Measurements from ENCODE around the gene TNP2. TPM values are rescaled to one million over a fixed set of nuclear protein-coding genes. Genes with fewer than 3 reads are reported as not detected.

TNP2 gene
- total RNA-seq, 1 experiment from 2014 or later, result not detected

GRCh38 chr16:11264155-11264832, 4.8 kb downstream of the TNP2 start:
- H3K9ac ChIP-seq (ENCODE audit: low read length), result no peak overlapping the region
- H3K9me3 ChIP-seq (ENCODE audit: control insufficient read depth in 1 of 2, insufficient read depth in 1 of 2, low read depth in 1 of 2, low read length in 2 of 2), result no peaks in the 10 kb centered on the region
- no peak overlapping the region for H3K4me3 ChIP-seq (replicated peaks in 1 of 2; ENCODE audit: low read depth in 1 of 2, low read length in 2 of 2)
- no TSS peak for BruUV-seq (replicated peaks)
- intact Hi-C loops (cut with micrococcal nuclease), result no loop called here
- POLR2A ChIA-PET, result no interaction called here
- RAD21 ChIA-PET (ENCODE audit: low non-redundant PET in 1 of 2, low total read pairs in 2 of 2, uncharacterized antibody in 2 of 2, unreplicated experiment in 2 of 2), result no interaction called here
- no peak overlapping the region for H2AFZ ChIP-seq (ENCODE audit: low read depth, low read length, poor library complexity, severe bottlenecking)
- no peaks in the 10 kb centered on the region for H3K27me3 ChIP-seq (ENCODE audit: insufficient read depth, low read length)
- H3K9me2 ChIP-seq (ENCODE audit: insufficient read depth), result no peaks in the 10 kb centered on the region
- CTCF ChIA-PET, result no interaction called here
- H3K4me1 ChIP-seq (ENCODE audit: control insufficient read depth in 1 of 2, insufficient read depth in 2 of 2, low read length in 2 of 2), result no peaks in the 10 kb centered on the region
- DNase-seq (ENCODE audit: low read depth, low spot score) (no peak), ATAC-seq (no peak)
- no peak overlapping the region for H3K4me2 ChIP-seq (ENCODE audit: low read length)
- no peaks in the 10 kb centered on the region for H4K20me1 ChIP-seq (ENCODE audit: insufficient read depth)
- TF ChIP-seq FOSL1 (IDR thresholded peaks at IDR 0.05; ENCODE audit: low read depth) (no peak), SRF (IDR thresholded peaks at IDR 0.05; ENCODE audit: low read depth) (no peak), CBX3 (IDR thresholded peaks at IDR 0.05; ENCODE audit: low read depth) (no peak), POLR2A (IDR thresholded peaks at IDR 0.05; ENCODE audit: borderline replicate concordance, extremely low read depth, insufficient read depth, insufficient read length) (no peak), CTCF (IDR thresholded peaks at IDR 0.05 in 2 of 3, conservative IDR thresholded peaks at IDR 0.05 in 1 of 3; ENCODE audit: borderline replicate concordance in 1 of 3, insufficient read depth in 1 of 3, low read depth in 2 of 3, low read length in 2 of 3) (no peak), ZFX (IDR thresholded peaks at IDR 0.05) (no peak), JUND (IDR thresholded peaks at IDR 0.05) (no peak), SIN3A (IDR thresholded peaks at IDR 0.05; ENCODE audit: low read depth) (no peak), EGR1 (IDR thresholded peaks at IDR 0.05; ENCODE audit: low read depth) (no peak), REST (IDR thresholded peaks at IDR 0.05; ENCODE audit: low read depth) (no peak), EZH2phosphoT487 (IDR thresholded peaks at IDR 0.05; ENCODE audit: borderline replicate concordance) (no peak), RAD21 (IDR thresholded peaks at IDR 0.05; ENCODE audit: low read depth) (no peak), EZH2 (IDR thresholded peaks at IDR 0.05) (no peak), SP1 (IDR thresholded peaks at IDR 0.05; ENCODE audit: low read depth) (no peak), TCF7L2 (IDR thresholded peaks at IDR 0.05; ENCODE audit: borderline replicate concordance, extremely low read depth, insufficient read depth, insufficient read length) (no peak), POLR2AphosphoS5 (IDR thresholded peaks at IDR 0.05; ENCODE audit: low read depth, low read length) (no peak)
- TF ChIP-seq, protein P1, sequence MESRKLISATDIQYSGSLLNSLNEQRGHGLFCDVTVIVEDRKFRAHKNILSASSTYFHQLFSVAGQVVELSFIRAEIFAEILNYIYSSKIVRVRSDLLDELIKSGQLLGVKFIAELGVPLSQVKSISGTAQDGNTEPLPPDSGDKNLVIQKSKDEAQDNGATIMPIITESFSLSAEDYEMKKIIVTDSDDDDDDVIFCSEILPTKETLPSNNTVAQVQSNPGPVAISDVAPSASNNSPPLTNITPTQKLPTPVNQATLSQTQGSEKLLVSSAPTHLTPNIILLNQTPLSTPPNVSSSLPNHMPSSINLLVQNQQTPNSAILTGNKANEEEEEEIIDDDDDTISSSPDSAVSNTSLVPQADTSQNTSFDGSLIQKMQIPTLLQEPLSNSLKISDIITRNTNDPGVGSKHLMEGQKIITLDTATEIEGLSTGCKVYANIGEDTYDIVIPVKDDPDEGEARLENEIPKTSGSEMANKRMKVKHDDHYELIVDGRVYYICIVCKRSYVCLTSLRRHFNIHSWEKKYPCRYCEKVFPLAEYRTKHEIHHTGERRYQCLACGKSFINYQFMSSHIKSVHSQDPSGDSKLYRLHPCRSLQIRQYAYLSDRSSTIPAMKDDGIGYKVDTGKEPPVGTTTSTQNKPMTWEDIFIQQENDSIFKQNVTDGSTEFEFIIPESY (IDR thresholded peaks at IDR 0.05; ENCODE audit: extremely low read depth, insufficient replicate concordance, low read length), result no peak
- TF ChIP-seq, protein P2, sequence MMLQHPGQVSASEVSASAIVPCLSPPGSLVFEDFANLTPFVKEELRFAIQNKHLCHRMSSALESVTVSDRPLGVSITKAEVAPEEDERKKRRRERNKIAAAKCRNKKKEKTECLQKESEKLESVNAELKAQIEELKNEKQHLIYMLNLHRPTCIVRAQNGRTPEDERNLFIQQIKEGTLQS (IDR thresholded peaks at IDR 0.05), result no peak
- TF ChIP-seq, protein P3, sequence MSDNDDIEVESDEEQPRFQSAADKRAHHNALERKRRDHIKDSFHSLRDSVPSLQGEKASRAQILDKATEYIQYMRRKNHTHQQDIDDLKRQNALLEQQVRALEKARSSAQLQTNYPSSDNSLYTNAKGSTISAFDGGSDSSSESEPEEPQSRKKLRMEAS (IDR thresholded peaks at IDR 0.05), result no peak
- H3K79me2 ChIP-seq (ENCODE audit: insufficient read depth, low read length), result no peaks in the 10 kb centered on the region
- no peak overlapping the region for H3K27ac ChIP-seq (ENCODE audit: low read depth, low read length)
- H3K36me3 ChIP-seq (ENCODE audit: control insufficient read depth in 1 of 2, insufficient read depth in 2 of 2, low read length in 2 of 2), result no peaks in the 10 kb centered on the region
